OCI-LY3 (cell line): ENCODE data around the gene FTCD.
"Not testable (repeated sequence)": the region's sequence is repeated elsewhere in the genome, so short reads cannot be mapped to it uniquely, and the experiment has no call there.

Experiments used
- H2AFZ ChIP-seq: fragments of 200-600, 300-600 bp; shearing (Covaris generic); 2 replicates; pipeline ENCODE4 v1.6.0; 2014; ENCODE audit warnings: antibody characterized with exemption, low read depth, low read length
- H3K27ac ChIP-seq: fragments of 200-600, 300-600 bp; sonication (generic); 2 replicates; pipeline ENCODE4 v1.5.1; 2014; ENCODE audit warnings: mild to moderate bottlenecking, low read length, moderate library complexity, mixed read lengths
- H3K27me3 ChIP-seq: fragments of 200-600, 300-600 bp; sonication (generic); 2 replicates; pipeline ENCODE4 v1.6.1; 2014; ENCODE audit warnings: low read depth, low read length, mixed read lengths
- H3K36me3 ChIP-seq: fragments of 200-600, 300-600 bp; sonication (generic); replicated peaks from 2 replicates; pipeline ENCODE3; 2014; ENCODE audit warnings: low read depth, low read length, mixed read lengths
- H3K4me1 ChIP-seq: fragments of 300-600, 200-600 bp; sonication (generic); 2 replicates; pipeline ENCODE4 v1.6.1; 2014; ENCODE audit warnings: low read length, mixed read lengths
- H3K4me2 ChIP-seq: fragments of 200-600, 300-600 bp; sonication (generic); 2 replicates; pipeline ENCODE4 v1.6.1; 2014; ENCODE audit warnings: low read length, mixed read lengths
- H3K4me3 ChIP-seq: fragments of 300-600, 200-600 bp; sonication (generic); 2 replicates; pipeline ENCODE4 v1.5.1; 2014; ENCODE audit warnings: antibody characterized with exemption, mild to moderate bottlenecking, low read length, moderate library complexity
- H3K79me2 ChIP-seq: fragments of 300-600, 200-600 bp; shearing (Covaris generic); 2 replicates; pipeline ENCODE4 v1.6.1; 2014; ENCODE audit warnings: mild to moderate bottlenecking, low read length, mixed read lengths
- H3K9ac ChIP-seq: fragments of 300-600, 200-600 bp; shearing (Covaris generic); 2 replicates; pipeline ENCODE4 v1.6.0; 2014; ENCODE audit warnings: mild to moderate bottlenecking, low read length, moderate library complexity
- H3K9me3 ChIP-seq: fragments of 200-600, 300-600 bp; shearing (Covaris generic); 2 replicates; pipeline ENCODE4 v1.6.1; 2014; ENCODE audit warnings: low read length, mixed read lengths; ENCODE audit not compliant: insufficient read depth
- H4K20me1 ChIP-seq: fragments of 200-600, 300-600 bp; sonication (generic); 2 replicates; pipeline ENCODE4 v1.6.1; 2016; ENCODE audit warnings: low read length, mixed read lengths; ENCODE audit not compliant: insufficient read depth
- CTCF ChIP-seq: fragments of 200-600, 300-600 bp; sonication (generic); IDR thresholded peaks from 2 replicates; pipeline ENCODE4 v1.5.1; 2014; ENCODE audit warnings: antibody characterized with exemption, low read length, low read depth
- EZH2phosphoT487 ChIP-seq: fragments of 200-600 bp; shearing (Covaris generic); IDR thresholded peaks from 2 replicates; pipeline ENCODE4 v1.6.1; 2018; ENCODE audit warnings: antibody characterized with exemption, mixed run types, low read depth

FTCD gene

GRCh38 chr21:46141767-46142581 lies 13.4 kb downstream of the FTCD start:
- TF ChIP-seq CTCF (no peak), EZH2phosphoT487 (no peak)
- Histone ChIP-seq H3K27me3 (no peaks in the 10 kb centered on the region), H3K36me3 (no peaks in the 10 kb centered on the region), H3K9ac (no peak overlapping the region), H3K9me3 (no peaks in the 10 kb centered on the region), H3K4me2 (no peak overlapping the region), H3K27ac (no peak overlapping the region), H3K4me1 (no peaks in the 10 kb centered on the region), H3K79me2 (no peaks in the 10 kb centered on the region), H2AFZ (no peak overlapping the region), H3K4me3 (no peak overlapping the region), H4K20me1 (no peaks in the 10 kb centered on the region)

- H3K27ac ChIP-seq, H3K4me3 ChIP-seq, H3K36me3 ChIP-seq, H3K9me3 ChIP-seq, H3K4me2 ChIP-seq, H3K4me1 ChIP-seq, H3K27me3 ChIP-seq, H3K9ac ChIP-seq, H3K79me2 ChIP-seq, H4K20me1 ChIP-seq, H2AFZ ChIP-seq: not testable (repeated sequence)
Measured at GRCh38 chr21:46140352-46141003, 14.9 kb downstream of the FTCD start.

- H3K27me3 ChIP-seq = no peaks in the 10 kb centered on the region
- H4K20me1 ChIP-seq = no peaks in the 10 kb centered on the region
- no peaks in the 10 kb centered on the region for H3K79me2 ChIP-seq
- no peaks in the 10 kb centered on the region for H3K9me3 ChIP-seq
- H3K4me1 ChIP-seq = no peaks in the 10 kb centered on the region
- H3K4me2 ChIP-seq = no peak overlapping the region
- no peaks in the 10 kb centered on the region for H3K36me3 ChIP-seq
- no peak overlapping the region for H3K9ac ChIP-seq
- H2AFZ ChIP-seq = no peak overlapping the region
- H3K27ac ChIP-seq = no peak overlapping the region
- TF ChIP-seq CTCF (no peak), EZH2phosphoT487 (no peak)
- no peak overlapping the region for H3K4me3 ChIP-seq
Measured at GRCh38 chr21:46139686-46140085, 15.7 kb downstream of the FTCD start.

GRCh38 chr21:46138383-46138970 lies 16.9 kb downstream of the FTCD start:
- no peak overlapping the region for H3K4me3 ChIP-seq
- H3K27me3 ChIP-seq = no peaks in the 10 kb centered on the region
- no peaks in the 10 kb centered on the region for H4K20me1 ChIP-seq
- H3K36me3 ChIP-seq = no peaks in the 10 kb centered on the region
- no peak overlapping the region for H3K9ac ChIP-seq
- no peaks in the 10 kb centered on the region for H3K9me3 ChIP-seq
- H3K4me2 ChIP-seq = no peak overlapping the region
- no peak for TF ChIP-seq EZH2phosphoT487
- no peak for TF ChIP-seq CTCF
- no peak overlapping the region for H3K27ac ChIP-seq
- H2AFZ ChIP-seq = no peak overlapping the region
- no peaks in the 10 kb centered on the region for H3K79me2 ChIP-seq
- no peaks in the 10 kb centered on the region for H3K4me1 ChIP-seq
